HEK293 (cell line): ENCODE results near the gene HLA-DPA1.

Experiments
- CTCF ChIA-PET: fragments of 350-600 bp; formaldehyde crosslinking; extraction: SDS; loops from one replicate; lab custom pipeline; 2021; ENCODE audit warnings: antibody characterized with exemption; lab: Yijun Ruan, JAX
- POLR2A ChIA-PET: fragments of 300-600 bp; formaldehyde crosslinking; extraction: SDS; loops from one replicate; lab custom pipeline; 2020; ENCODE audit warnings: antibody characterized with exemption, inconsistent platforms; lab: Yijun Ruan, JAX
- H3K27ac ChIP-seq: fragments of 200-500 bp; sonication (Bioruptor generic); 2 replicates; pipeline ENCODE4 v1.5.1; 2014; ENCODE audit warnings: low read depth, low read length, control low read depth, inconsistent platforms; ENCODE audit errors: extremely low read depth
- H3K36me3 ChIP-seq, 2 experiments: fragments of 200-500 bp in 1 of 2; sonication (Bioruptor generic) in 1 of 2; 1 replicate in 1 of 2; 2 replicates in 1 of 2; pipeline ENCODE4 v1.5.1; 2014 to 2017; ENCODE audit warnings: inconsistent platforms in 2 of 2, low read length in 2 of 2; ENCODE audit not compliant: control insufficient read depth in 2 of 2, insufficient read depth in 1 of 2
- H3K4me1 ChIP-seq: fragments of 200-500 bp; sonication (Bioruptor generic); 2 replicates; pipeline ENCODE4 v1.5.1; 2014; ENCODE audit warnings: mild to moderate bottlenecking, low read length, inconsistent platforms; ENCODE audit not compliant: control insufficient read depth, insufficient read depth
- H3K4me3 ChIP-seq: 2 replicates; pipeline ENCODE4 v1.5.1; 2011; ENCODE audit warnings: low read depth, mild to moderate bottlenecking, control low read depth, low read length, moderate library complexity
- H3K9me3 ChIP-seq: fragments of 200-500 bp; sonication (Bioruptor generic); 2 replicates; pipeline ENCODE4 v1.5.1; 2014; ENCODE audit warnings: low read depth, low read length, inconsistent platforms; ENCODE audit not compliant: control insufficient read depth, insufficient read depth
- GFI1B ChIP-seq: fragments of 450-650 bp; formaldehyde crosslinking; IDR thresholded peaks from 2 replicates; pipeline ENCODE4 v1.5.1; 2016; ENCODE audit warnings: missing biosample characterization, missing genetic modification characterization
- GLIS2 ChIP-seq: fragments of 450-650 bp; formaldehyde crosslinking; IDR thresholded peaks from 2 replicates; pipeline ENCODE4 v1.5.1; 2016; ENCODE audit warnings: missing biosample characterization, missing genetic modification characterization
- KLF7 ChIP-seq: fragments of 450-650 bp; formaldehyde crosslinking; IDR thresholded peaks from 2 replicates; pipeline ENCODE4 v1.5.1; 2016; ENCODE audit warnings: missing biosample characterization, missing genetic modification characterization, borderline replicate concordance
- SP2 ChIP-seq: fragments of 450-650 bp; formaldehyde crosslinking; IDR thresholded peaks from 2 replicates; pipeline ENCODE4 v1.5.1; 2016; ENCODE audit warnings: missing biosample characterization, missing genetic modification characterization
- TRIM28 ChIP-seq: IDR thresholded peaks from 2 replicates; pipeline ENCODE4 v1.6.1; 2011; ENCODE audit warnings: low read length, control low read depth, borderline replicate concordance
- ZNF146 ChIP-seq: fragments of 450-650 bp; formaldehyde crosslinking; IDR thresholded peaks from 2 replicates; pipeline ENCODE4 v1.5.1; 2016; ENCODE audit warnings: missing biosample characterization, missing genetic modification characterization
- ZNF169 ChIP-seq: fragments of 450-650 bp; formaldehyde crosslinking; IDR thresholded peaks from 2 replicates; pipeline ENCODE4 v1.5.1; 2016; ENCODE audit warnings: missing biosample characterization, missing genetic modification characterization
- ZNF24 ChIP-seq: fragments of 450-650 bp; formaldehyde crosslinking; IDR thresholded peaks from 2 replicates; pipeline ENCODE4 v1.5.1; 2016; ENCODE audit warnings: missing biosample characterization, missing genetic modification characterization
- ZNF416 ChIP-seq: fragments of 450-650 bp; formaldehyde crosslinking; IDR thresholded peaks from 2 replicates; pipeline ENCODE4 v1.5.1; 2016; ENCODE audit warnings: missing biosample characterization, missing genetic modification characterization
- ZNF544 ChIP-seq: fragments of 450-650 bp; formaldehyde crosslinking; IDR thresholded peaks from 2 replicates; pipeline ENCODE4 v1.5.0; 2017; ENCODE audit warnings: missing biosample characterization, missing genetic modification characterization
- ZNF747 ChIP-seq: fragments of 450-650 bp; formaldehyde crosslinking; IDR thresholded peaks from 2 replicates; pipeline ENCODE4 v1.5.1; 2016; ENCODE audit warnings: missing biosample characterization, missing genetic modification characterization
- ZNF777 ChIP-seq: fragments of 450-650 bp; formaldehyde crosslinking; IDR thresholded peaks from 2 replicates; pipeline ENCODE4 v1.5.1; 2017; ENCODE audit warnings: missing biosample characterization, missing genetic modification characterization, borderline replicate concordance
- TF ChIP-seq, protein P1 (sequence below): fragments of 450-650 bp; formaldehyde crosslinking; IDR thresholded peaks from 2 replicates; pipeline ENCODE4 v1.5.1; 2016; ENCODE audit warnings: missing biosample characterization, missing genetic modification characterization, low read depth
- TF ChIP-seq, protein P2 (sequence below): fragments of 450-650 bp; formaldehyde crosslinking; conservative IDR thresholded peaks from 2 replicates; pipeline ENCODE4 v1.5.1; 2016; ENCODE audit warnings: low read depth, missing biosample characterization, missing genetic modification characterization
- TF ChIP-seq, protein P3 (sequence below): fragments of 450-650 bp; formaldehyde crosslinking; IDR thresholded peaks from 2 replicates; pipeline ENCODE4 v1.5.1; 2016; ENCODE audit warnings: missing biosample characterization, missing genetic modification characterization
- TF ChIP-seq, protein P4 (sequence below): fragments of 450-650 bp; formaldehyde crosslinking; IDR thresholded peaks from 2 replicates; pipeline ENCODE4 v1.5.1; 2016; ENCODE audit warnings: missing biosample characterization, missing genetic modification characterization
- TF ChIP-seq, protein P5 (sequence below): fragments of 450-650 bp; formaldehyde crosslinking; conservative IDR thresholded peaks from 2 replicates; pipeline ENCODE4 v1.5.1; 2016; ENCODE audit warnings: low read depth, missing biosample characterization, missing genetic modification characterization
- TF ChIP-seq, protein P6 (sequence below): fragments of 450-650 bp; formaldehyde crosslinking; IDR thresholded peaks from 2 replicates; pipeline ENCODE4 v1.5.1; 2016; ENCODE audit warnings: missing biosample characterization, missing genetic modification characterization
- TF ChIP-seq, protein P7 (sequence below): fragments of 450-650 bp; formaldehyde crosslinking; IDR thresholded peaks from 2 replicates; pipeline ENCODE4 v1.5.1; 2016; ENCODE audit warnings: missing biosample characterization, missing genetic modification characterization

Gene HLA-DPA1

DNA sequence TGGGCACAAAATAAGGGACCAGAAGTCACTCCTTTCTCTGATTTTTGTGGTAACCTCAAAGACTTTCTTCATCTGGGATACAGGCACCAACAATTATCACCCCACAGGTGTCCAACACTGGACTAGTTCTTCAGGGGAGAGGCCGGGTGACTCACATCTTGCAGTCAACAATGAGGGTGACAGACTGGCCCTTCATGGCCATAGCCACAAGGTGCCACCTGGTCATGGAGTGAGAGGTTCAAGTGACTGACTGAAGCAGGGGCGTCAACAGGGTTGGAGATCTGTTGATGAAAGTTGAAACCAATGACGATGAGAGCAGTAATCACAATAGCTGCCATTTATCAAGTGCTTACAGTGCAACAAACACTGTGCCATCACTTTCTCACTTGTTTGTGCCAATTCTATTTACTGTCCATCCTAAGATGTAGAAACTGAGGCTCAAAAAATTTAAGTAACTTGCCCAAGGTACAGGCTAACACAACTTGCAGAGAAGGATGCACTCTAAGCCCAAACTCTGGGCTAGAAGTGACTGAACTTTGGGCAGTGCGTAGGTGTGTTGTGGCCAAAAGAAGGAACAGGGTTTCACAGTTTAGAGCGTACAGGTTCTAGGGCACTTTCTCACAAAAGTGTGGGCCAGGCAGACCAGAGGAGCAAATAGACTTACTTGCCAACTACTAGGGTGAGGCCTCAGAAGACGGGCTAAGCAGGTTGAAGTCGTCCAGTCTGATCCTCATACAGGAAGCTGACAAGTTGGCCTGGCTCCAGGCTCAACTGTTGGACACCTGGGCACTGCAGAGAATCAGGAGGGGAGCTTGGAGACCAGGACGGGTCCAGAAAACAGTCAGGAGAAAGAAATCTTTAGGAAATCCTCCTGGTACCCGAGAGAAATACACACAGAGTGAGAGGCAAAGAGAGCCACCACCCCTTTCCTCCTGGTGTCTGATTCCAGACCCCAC is 32.7 kb upstream of the HLA-DPA1 start:
- H3K4me3 ChIP-seq: no peak overlapping the region
- CTCF ChIA-PET: interaction anchor here (0.8 to 1.5 kb wide), 3 partner anchors 14 to 37 kb away, joined by 3 to 5 read pairs (median 3); no protein-coding TSS in a partner anchor

More for the DNA sequence above, 32.7 kb upstream of the HLA-DPA1 start:
- POLR2A ChIA-PET: no interaction called here
- H3K9me3 ChIP-seq: no peaks in the 10 kb centered on the region
- TF ChIP-seq, protein P1, sequence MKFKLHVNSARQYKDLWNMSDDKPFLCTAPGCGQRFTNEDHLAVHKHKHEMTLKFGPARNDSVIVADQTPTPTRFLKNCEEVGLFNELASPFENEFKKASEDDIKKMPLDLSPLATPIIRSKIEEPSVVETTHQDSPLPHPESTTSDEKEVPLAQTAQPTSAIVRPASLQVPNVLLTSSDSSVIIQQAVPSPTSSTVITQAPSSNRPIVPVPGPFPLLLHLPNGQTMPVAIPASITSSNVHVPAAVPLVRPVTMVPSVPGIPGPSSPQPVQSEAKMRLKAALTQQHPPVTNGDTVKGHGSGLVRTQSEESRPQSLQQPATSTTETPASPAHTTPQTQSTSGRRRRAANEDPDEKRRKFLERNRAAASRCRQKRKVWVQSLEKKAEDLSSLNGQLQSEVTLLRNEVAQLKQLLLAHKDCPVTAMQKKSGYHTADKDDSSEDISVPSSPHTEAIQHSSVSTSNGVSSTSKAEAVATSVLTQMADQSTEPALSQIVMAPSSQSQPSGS (tag by site-specific recombination): no peak
- no peak for TF ChIP-seq SP2 (tag by site-specific recombination)
- TF ChIP-seq TRIM28: no peak
- no peak for TF ChIP-seq ZNF747
- TF ChIP-seq, protein P2, sequence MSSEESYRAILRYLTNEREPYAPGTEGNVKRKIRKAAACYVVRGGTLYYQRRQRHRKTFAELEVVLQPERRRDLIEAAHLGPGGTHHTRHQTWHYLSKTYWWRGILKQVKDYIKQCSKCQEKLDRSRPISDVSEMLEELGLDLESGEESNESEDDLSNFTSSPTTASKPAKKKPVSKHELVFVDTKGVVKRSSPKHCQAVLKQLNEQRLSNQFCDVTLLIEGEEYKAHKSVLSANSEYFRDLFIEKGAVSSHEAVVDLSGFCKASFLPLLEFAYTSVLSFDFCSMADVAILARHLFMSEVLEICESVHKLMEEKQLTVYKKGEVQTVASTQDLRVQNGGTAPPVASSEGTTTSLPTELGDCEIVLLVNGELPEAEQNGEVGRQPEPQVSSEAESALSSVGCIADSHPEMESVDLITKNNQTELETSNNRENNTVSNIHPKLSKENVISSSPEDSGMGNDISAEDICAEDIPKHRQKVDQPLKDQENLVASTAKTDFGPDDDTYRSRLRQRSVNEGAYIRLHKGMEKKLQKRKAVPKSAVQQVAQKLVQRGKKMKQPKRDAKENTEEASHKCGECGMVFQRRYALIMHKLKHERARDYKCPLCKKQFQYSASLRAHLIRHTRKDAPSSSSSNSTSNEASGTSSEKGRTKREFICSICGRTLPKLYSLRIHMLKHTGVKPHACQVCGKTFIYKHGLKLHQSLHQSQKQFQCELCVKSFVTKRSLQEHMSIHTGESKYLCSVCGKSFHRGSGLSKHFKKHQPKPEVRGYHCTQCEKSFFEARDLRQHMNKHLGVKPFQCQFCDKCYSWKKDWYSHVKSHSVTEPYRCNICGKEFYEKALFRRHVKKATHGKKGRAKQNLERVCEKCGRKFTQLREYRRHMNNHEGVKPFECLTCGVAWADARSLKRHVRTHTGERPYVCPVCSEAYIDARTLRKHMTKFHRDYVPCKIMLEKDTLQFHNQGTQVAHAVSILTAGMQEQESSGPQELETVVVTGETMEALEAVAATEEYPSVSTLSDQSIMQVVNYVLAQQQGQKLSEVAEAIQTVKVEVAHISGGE: no peak
- TF ChIP-seq, protein P3, sequence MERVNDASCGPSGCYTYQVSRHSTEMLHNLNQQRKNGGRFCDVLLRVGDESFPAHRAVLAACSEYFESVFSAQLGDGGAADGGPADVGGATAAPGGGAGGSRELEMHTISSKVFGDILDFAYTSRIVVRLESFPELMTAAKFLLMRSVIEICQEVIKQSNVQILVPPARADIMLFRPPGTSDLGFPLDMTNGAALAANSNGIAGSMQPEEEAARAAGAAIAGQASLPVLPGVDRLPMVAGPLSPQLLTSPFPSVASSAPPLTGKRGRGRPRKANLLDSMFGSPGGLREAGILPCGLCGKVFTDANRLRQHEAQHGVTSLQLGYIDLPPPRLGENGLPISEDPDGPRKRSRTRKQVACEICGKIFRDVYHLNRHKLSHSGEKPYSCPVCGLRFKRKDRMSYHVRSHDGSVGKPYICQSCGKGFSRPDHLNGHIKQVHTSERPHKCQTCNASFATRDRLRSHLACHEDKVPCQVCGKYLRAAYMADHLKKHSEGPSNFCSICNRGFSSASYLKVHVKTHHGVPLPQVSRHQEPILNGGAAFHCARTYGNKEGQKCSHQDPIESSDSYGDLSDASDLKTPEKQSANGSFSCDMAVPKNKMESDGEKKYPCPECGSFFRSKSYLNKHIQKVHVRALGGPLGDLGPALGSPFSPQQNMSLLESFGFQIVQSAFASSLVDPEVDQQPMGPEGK: no peak
- TF ChIP-seq, protein P4, sequence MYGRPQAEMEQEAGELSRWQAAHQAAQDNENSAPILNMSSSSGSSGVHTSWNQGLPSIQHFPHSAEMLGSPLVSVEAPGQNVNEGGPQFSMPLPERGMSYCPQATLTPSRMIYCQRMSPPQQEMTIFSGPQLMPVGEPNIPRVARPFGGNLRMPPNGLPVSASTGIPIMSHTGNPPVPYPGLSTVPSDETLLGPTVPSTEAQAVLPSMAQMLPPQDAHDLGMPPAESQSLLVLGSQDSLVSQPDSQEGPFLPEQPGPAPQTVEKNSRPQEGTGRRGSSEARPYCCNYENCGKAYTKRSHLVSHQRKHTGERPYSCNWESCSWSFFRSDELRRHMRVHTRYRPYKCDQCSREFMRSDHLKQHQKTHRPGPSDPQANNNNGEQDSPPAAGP: no peak
- no peak for TF ChIP-seq ZNF777 (tag by site-specific recombination)
- TF ChIP-seq ZNF169 (tag by site-specific recombination): no peak
- TF ChIP-seq ZNF24 (tag by site-specific recombination): no peak
- TF ChIP-seq, protein P5, sequence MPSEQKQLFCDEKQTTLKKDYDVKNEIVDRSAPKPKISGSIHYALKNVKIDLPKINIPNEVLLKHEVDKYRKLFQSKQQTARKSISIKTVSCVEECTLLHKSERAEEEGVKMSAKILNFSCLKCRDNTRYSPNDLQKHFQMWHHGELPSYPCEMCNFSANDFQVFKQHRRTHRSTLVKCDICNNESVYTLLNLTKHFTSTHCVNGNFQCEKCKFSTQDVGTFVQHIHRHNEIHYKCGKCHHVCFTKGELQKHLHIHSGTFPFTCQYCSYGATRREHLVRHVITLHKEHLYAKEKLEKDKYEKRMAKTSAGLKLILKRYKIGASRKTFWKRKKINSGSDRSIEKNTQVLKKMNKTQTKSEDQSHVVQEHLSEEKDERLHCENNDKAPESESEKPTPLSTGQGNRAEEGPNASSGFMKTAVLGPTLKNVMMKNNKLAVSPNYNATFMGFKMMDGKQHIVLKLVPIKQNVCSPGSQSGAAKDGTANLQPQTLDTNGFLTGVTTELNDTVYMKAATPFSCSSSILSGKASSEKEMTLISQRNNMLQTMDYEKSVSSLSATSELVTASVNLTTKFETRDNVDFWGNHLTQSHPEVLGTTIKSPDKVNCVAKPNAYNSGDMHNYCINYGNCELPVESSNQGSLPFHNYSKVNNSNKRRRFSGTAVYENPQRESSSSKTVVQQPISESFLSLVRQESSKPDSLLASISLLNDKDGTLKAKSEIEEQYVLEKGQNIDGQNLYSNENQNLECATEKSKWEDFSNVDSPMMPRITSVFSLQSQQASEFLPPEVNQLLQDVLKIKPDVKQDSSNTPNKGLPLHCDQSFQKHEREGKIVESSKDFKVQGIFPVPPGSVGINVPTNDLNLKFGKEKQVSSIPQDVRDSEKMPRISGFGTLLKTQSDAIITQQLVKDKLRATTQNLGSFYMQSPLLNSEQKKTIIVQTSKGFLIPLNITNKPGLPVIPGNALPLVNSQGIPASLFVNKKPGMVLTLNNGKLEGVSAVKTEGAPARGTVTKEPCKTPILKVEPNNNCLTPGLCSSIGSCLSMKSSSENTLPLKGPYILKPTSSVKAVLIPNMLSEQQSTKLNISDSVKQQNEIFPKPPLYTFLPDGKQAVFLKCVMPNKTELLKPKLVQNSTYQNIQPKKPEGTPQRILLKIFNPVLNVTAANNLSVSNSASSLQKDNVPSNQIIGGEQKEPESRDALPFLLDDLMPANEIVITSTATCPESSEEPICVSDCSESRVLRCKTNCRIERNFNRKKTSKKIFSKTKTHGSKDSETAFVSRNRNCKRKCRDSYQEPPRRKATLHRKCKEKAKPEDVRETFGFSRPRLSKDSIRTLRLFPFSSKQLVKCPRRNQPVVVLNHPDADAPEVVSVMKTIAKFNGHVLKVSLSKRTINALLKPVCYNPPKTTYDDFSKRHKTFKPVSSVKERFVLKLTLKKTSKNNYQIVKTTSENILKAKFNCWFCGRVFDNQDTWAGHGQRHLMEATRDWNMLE (tag by site-specific recombination): no peak
- TF ChIP-seq ZNF146 (tag by site-specific recombination): no peak
- no peak for TF ChIP-seq ZNF544 (tag by site-specific recombination)
- TF ChIP-seq, protein P6, sequence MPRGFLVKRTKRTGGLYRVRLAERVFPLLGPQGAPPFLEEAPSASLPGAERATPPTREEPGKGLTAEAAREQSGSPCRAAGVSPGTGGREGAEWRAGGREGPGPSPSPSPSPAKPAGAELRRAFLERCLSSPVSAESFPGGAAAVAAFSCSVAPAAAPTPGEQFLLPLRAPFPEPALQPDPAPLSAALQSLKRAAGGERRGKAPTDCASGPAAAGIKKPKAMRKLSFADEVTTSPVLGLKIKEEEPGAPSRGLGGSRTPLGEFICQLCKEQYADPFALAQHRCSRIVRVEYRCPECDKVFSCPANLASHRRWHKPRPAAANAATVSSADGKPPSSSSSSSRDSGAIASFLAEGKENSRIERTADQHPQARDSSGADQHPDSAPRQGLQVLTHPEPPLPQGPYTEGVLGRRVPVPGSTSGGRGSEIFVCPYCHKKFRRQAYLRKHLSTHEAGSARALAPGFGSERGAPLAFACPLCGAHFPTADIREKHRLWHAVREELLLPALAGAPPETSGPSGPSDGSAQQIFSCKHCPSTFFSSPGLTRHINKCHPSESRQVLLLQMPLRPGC: no peak
- no peak for TF ChIP-seq KLF7
- TF ChIP-seq, protein P7, sequence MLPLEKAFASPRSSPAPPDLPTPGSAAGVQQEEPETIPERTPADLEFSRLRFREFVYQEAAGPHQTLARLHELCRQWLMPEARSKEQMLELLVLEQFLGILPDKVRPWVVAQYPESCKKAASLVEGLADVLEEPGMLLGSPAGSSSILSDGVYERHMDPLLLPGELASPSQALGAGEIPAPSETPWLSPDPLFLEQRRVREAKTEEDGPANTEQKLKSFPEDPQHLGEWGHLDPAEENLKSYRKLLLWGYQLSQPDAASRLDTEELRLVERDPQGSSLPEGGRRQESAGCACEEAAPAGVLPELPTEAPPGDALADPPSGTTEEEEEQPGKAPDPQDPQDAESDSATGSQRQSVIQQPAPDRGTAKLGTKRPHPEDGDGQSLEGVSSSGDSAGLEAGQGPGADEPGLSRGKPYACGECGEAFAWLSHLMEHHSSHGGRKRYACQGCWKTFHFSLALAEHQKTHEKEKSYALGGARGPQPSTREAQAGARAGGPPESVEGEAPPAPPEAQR (tag by site-specific recombination): no peak
- TF ChIP-seq GFI1B: no peak
- TF ChIP-seq ZNF416 (tag by site-specific recombination): no peak
- TF ChIP-seq GLIS2 (tag by site-specific recombination): no peak
- H3K4me1 ChIP-seq: no peaks in the 10 kb centered on the region
- no peak overlapping the region for H3K27ac ChIP-seq
- no peaks in the 10 kb centered on the region for H3K36me3 ChIP-seq
